HG03064 (cell line): ENCODE results near the gene EPHA4.

Experiments used
- ATAC-seq: cut with Tn5 transposase; IDR thresholded peaks from one replicate; pipeline ENCODE4 v1.9.1; 2021; ENCODE audit warnings: low read depth; ENCODE audit not compliant: unreplicated experiment

Gene EPHA4

GRCh38 chr2:221546505-221547225, 25.4 kb downstream of the EPHA4 start:
- ATAC-seq: no peak

GRCh38 chr2:221541131-221541735, 30.9 kb downstream of the EPHA4 start:
- ATAC-seq: no peak

- no peak for ATAC-seq
Measured at GRCh38 chr2:221539246-221539645, 32.9 kb downstream of the EPHA4 start.

GRCh38 chr2:221535824-221536223, 36.3 kb downstream of the EPHA4 start:
- ATAC-seq: no peak

- ATAC-seq: no peak
Measured at GRCh38 chr2:221533299-221533698, 38.8 kb downstream of the EPHA4 start.

- ATAC-seq: no peak
Measured at GRCh38 chr2:221532641-221533040, 39.5 kb downstream of the EPHA4 start.

- no peak for ATAC-seq
Measured at GRCh38 chr2:221530653-221531037, 41.5 kb downstream of the EPHA4 start.

- ATAC-seq: no peak
Measured at GRCh38 chr2:221529943-221530652, 42.0 kb downstream of the EPHA4 start.

- no peak for ATAC-seq
Measured at GRCh38 chr2:221529177-221529942, 42.7 kb downstream of the EPHA4 start.

GRCh38 chr2:221527776-221528309, 44.3 kb downstream of the EPHA4 start:
- no peak for ATAC-seq

- ATAC-seq: no peak
Measured at GRCh38 chr2:221524158-221524557, 47.9 kb downstream of the EPHA4 start.

- ATAC-seq: no peak
Measured at GRCh38 chr2:221521233-221521845, 50.8 kb downstream of the EPHA4 start.

GRCh38 chr2:221518935-221519625, 53.0 kb downstream of the EPHA4 start:
- no peak for ATAC-seq

GRCh38 chr2:221518201-221518934, 53.7 kb downstream of the EPHA4 start:
- peak; percentile 66 for ATAC-seq

GRCh38 chr2:221517696-221518151, 54.4 kb downstream of the EPHA4 start:
- ATAC-seq: peak; percentile 92

GRCh38 chr2:221517146-221517695, 54.9 kb downstream of the EPHA4 start:
- ATAC-seq: no peak

- no peak for ATAC-seq
Measured at GRCh38 chr2:221515864-221516263, 56.2 kb downstream of the EPHA4 start.

GRCh38 chr2:221514305-221515040, 57.6 kb downstream of the EPHA4 start:
- no peak for ATAC-seq
